Ammon's horn (tissue), 1 donor: ENCODE measurements around the gene SYT2.
"Not testable (repeated sequence)": the region's sequence is repeated elsewhere in the genome, so short reads cannot be mapped to it uniquely, and the experiment has no call there.

Experiments
- DNase-seq: peaks from one replicate; pipeline ENCODE4 v3.0.0-alpha.2; 2016; ENCODE audit warnings: low spot score

The SYT2 gene

DNA sequence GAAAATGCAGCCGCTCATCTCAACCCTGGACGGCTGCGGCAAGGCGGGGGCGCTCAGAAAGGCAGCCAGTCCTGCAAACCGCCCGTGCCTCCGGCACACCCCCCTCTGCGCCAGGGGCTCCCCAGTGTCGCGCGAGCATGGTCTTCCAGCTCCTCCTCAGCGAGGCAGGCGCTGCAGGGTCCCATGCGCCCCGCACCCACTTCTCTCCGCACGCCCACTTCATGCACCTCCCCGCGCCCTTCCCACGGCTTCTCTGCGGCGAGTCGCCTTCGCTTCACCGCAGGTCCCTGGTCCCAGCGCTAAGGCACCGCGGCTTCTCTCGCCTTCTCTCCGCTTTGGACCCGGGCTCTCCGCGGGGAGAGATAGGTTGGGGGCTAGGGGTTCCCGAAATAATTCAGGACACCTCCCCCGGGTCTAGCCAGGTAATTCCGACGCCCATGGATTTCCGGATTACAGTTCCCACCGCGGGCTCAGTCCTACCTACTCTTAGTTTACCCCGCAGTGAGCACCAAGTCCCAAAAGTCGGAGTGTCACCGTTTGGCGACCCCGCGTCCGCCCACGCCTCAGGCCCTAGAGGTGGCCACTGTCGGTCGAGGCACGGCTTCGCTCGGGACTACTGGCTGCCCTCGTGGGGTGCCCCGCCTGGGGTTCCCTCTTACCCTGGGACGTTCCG, 67.5 kb downstream of the SYT2 start:
- no peak for DNase-seq

GRCh38 chr1:202642212-202642611, 68.0 kb downstream of the SYT2 start:
- no peak for DNase-seq

DNA sequence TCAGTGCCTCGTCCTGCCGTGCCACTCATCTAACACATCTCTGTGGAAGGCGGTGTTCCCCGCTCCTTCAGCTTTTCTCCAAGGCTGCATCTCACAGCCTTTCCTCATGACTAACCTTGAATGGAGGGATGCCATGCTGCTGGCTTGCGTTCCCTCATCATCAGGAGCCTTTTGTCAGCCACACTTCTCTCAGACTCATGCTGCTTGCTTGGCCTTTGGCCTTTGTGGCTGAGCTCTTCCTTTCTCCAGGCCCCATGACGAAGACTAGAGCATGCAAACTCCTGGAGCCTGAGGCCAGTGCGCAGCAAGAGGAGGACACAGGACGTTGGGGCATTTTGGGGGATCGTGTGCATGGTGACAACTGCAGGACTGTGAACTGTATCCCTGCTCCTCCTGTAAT, 70.8 kb downstream of the SYT2 start:
- no peak for DNase-seq

- DNase-seq: not testable (repeated sequence)
Observed at GRCh38 chr1:202638701-202639305, 71.5 kb downstream of the SYT2 start.

- no peak for DNase-seq
Observed at GRCh38 chr1:202638019-202638700, 72.1 kb downstream of the SYT2 start.

GRCh38 chr1:202637321-202638018, 72.8 kb downstream of the SYT2 start:
- not testable (repeated sequence) for DNase-seq

GRCh38 chr1:202636171-202636570, 74.1 kb downstream of the SYT2 start:
- not testable (repeated sequence) for DNase-seq

GRCh38 chr1:202632241-202632640, 78.0 kb downstream of the SYT2 start:
- DNase-seq: no peak

- no peak for DNase-seq
Observed at GRCh38 chr1:202631076-202631923, 79.0 kb downstream of the SYT2 start.

- no peak for DNase-seq
Observed at GRCh38 chr1:202630541-202630940, 79.7 kb downstream of the SYT2 start.

DNA sequence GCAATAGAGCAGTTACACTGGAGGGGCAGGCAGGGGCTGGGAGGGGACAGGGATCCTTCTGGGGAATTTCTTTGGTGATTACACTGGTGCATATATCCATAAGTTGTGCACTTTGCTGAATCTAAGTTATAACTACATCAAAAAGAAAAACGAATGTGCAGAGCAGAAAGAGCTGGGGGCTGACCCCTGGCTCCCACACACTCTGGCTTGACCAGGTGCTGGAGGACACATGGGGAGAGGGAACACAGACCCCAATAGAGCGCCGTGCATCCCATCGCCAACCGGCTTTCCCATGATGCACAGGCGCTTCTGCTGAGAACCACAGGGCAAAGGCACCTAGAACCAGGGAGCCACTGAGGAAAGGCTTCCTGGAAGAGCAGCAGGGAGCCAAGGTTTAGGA, 80.2 kb downstream of the SYT2 start:
- DNase-seq: not testable (repeated sequence)

- DNase-seq: not testable (repeated sequence)
Observed at GRCh38 chr1:202629257-202629811, 80.9 kb downstream of the SYT2 start.

GRCh38 chr1:202628646-202629215, 81.5 kb downstream of the SYT2 start:
- DNase-seq: no peak

GRCh38 chr1:202627841-202628565, 82.3 kb downstream of the SYT2 start:
- no peak for DNase-seq

DNA sequence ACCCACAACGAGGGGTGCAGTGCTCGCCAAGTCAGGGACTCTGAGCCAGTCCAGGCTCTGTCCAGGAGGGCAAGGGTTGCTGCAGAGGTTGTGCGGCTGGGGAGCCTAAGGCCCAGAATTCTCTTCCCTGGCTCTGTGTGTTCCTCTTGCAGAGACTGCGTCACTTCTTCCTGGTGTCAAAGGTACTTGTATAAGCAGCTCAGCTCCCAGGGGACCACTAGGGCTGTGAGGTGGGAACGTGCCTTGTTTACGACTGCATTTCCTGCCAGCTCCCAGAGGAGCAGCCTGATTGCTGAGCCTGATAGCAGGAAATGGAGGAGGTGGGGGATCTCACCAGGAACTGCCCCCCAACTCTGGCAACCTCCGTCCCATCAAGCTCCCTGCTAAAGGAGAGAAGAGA, 83.2 kb downstream of the SYT2 start:
- not testable (repeated sequence) for DNase-seq

- DNase-seq: peak; percentile 66
Observed at GRCh38 chr1:202625416-202626360, 84.6 kb downstream of the SYT2 start.

DNA sequence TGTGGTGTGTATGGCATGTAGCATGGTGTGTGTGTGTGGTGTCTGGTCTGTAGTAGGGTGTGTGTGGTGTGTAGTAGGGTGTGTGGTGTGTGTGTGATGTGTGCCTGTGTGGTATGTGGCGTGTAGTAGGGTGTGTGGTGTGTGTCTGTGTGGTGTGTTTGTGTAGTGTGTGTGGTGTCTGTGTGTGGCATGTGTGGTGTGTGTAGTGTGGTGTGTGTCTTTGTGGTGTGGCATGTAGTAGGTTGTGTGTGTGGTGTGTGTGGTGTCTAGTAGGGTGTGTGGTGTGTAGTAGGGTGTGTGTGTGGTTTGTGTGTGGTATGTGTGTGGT, 85.5 kb downstream of the SYT2 start:
- DNase-seq: no peak

GRCh38 chr1:202624088-202624780, 86.0 kb downstream of the SYT2 start:
- DNase-seq: no peak

DNA sequence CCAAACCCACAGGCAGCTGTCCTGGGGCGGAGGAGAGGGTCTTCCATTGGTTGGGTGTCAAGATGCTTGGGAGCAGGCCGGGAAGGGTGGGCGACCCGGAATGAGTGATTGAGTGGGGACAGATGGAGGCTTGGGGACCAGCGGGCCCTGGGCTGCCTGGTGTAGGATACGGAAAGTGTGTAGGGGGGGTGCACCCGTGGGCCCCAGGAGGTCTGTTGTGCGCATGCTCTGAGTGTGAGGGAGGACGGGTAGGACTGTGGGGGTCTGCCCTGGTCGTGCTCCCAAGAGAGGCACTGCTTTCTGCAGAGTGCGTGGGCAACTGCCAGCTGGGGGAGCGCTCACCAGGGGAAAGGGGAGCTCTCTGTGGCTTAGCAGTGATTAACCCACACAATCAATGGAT, 86.8 kb downstream of the SYT2 start:
- not testable (repeated sequence) for DNase-seq
